HepG2 (cell line): ENCODE data around the gene PTH1R. TPM values are rescaled to one million over a fixed set of nuclear protein-coding genes. Genes with fewer than 3 reads are reported as not detected.

Experiments
- ATAC-seq: fragments of 200-7000 bp; cut with Tn5 transposase; 3 replicates; pipeline ENCODE4 v1.9.1; 2020; ENCODE audit warnings: mild to moderate bottlenecking, moderate library complexity
- BruUV-seq: library from RNA; stranded (reverse); fragments of 400-500 nt; replicated peaks from 2 replicates; lab custom pipeline; 2021; lab: Mats Ljungman, UMichigan
- CTCF ChIA-PET: fragments of 300-600 bp; formaldehyde crosslinking; extraction: SDS; loops from one replicate; lab custom pipeline; 2021; ENCODE audit warnings: low total read pairs, inconsistent platforms, low intra/inter-chr PET ratio; lab: Yijun Ruan, JAX
- POLR2A ChIA-PET: fragments of 350-600 bp; sonication (Branson Sonifier 250); formaldehyde crosslinking; loops from one replicate; lab custom pipeline; 2020; ENCODE audit warnings: antibody characterized with exemption, inconsistent platforms; lab: Yijun Ruan, JAX
- DNase-seq: peaks from one replicate; pipeline ENCODE4 v3.0.0-alpha.2; 2015; ENCODE audit warnings: low spot score
- FAIRE-seq: peaks from 3 replicates; lab custom pipeline; 2011; peaks lifted over from hg19 to GRCh38; lab: Jason Lieb, UNC
- H2AFZ ChIP-seq: one replicate; pipeline ENCODE4 v1.6.1; 2011; ENCODE audit warnings: low read length, inconsistent platforms
- H3K27ac ChIP-seq: fragments of 300-600 bp; 3 replicates; pipeline ENCODE4 v1.8.0; 2011; ENCODE audit warnings: mixed run types, mild to moderate bottlenecking, mixed read lengths, low read length, inconsistent platforms; ENCODE audit not compliant: insufficient read depth; ENCODE audit errors: extremely low read length
- H3K27me3 ChIP-seq, 2 experiments: fragments of 200-600 bp in 1 of 2; 2 replicates in 1 of 2; 3 replicates in 1 of 2; pipeline versions ENCODE4 v1.6.0 to v1.8.0; 2011; ENCODE audit warnings: low read length in 2 of 2, mild to moderate bottlenecking in 2 of 2, moderate library complexity in 2 of 2, inconsistent platforms in 1 of 2; ENCODE audit not compliant: insufficient read depth in 2 of 2, control insufficient read depth in 1 of 2
- H3K36me3 ChIP-seq, 2 experiments: fragments of 200-600 bp in 1 of 2; replicated peaks in 1 of 2; 2 replicates in 1 of 2; 3 replicates in 1 of 2; pipeline versions ENCODE4 v1.5.1 to v1.8.0; 2011; ENCODE audit warnings: low read length in 2 of 2, inconsistent platforms in 1 of 2; ENCODE audit not compliant: insufficient read depth in 2 of 2, control insufficient read depth in 1 of 2
- H3K4me1 ChIP-seq: 2 replicates; pipeline ENCODE4 v1.5.1; 2012; ENCODE audit warnings: low read length, inconsistent platforms; ENCODE audit not compliant: insufficient read depth
- H3K4me2 ChIP-seq: 2 replicates; pipeline ENCODE4 v1.6.0; 2011; ENCODE audit warnings: low read depth, low read length, inconsistent platforms
- H3K4me3 ChIP-seq, 3 experiments: fragments of 200-600 bp in 1 of 3; sonication (generic), shearing (Covaris generic) in 1 of 3; replicated peaks in 1 of 3; 2 replicates each; pipeline ENCODE4 v1.5.1; 2011 to 2016; ENCODE audit warnings: low read length in 3 of 3, inconsistent platforms in 2 of 3, low read depth in 2 of 3, mild to moderate bottlenecking in 2 of 3, control low read depth in 1 of 3, mixed read lengths in 1 of 3; ENCODE audit not compliant: insufficient read depth in 1 of 3
- H3K79me2 ChIP-seq: one replicate; pipeline ENCODE4 v1.6.1; 2011; ENCODE audit warnings: low read length, inconsistent platforms; ENCODE audit not compliant: insufficient read depth
- H3K9ac ChIP-seq: 2 replicates; pipeline ENCODE4 v1.6.0; 2011; ENCODE audit warnings: mild to moderate bottlenecking, low read depth, low read length, inconsistent platforms; ENCODE audit not compliant: insufficient read depth
- H3K9me3 ChIP-seq: 2 replicates; pipeline ENCODE4 v1.5.1; 2012; ENCODE audit warnings: mild to moderate bottlenecking, low read length
- H4K20me1 ChIP-seq: 2 replicates; pipeline ENCODE4 v1.6.0; 2011; ENCODE audit warnings: inconsistent platforms, mild to moderate bottlenecking, low read length, moderate library complexity; ENCODE audit not compliant: insufficient read depth
- BHLHE40 ChIP-seq: IDR thresholded peaks from 2 replicates; pipeline ENCODE4 v1.6.1; 2011; ENCODE audit warnings: low read length, improper control_type of control experiment
- EZH2 ChIP-seq: conservative IDR thresholded peaks from 2 replicates; pipeline ENCODE4 v1.6.1; 2012; ENCODE audit warnings: mild to moderate bottlenecking, low read depth, low read length, moderate library complexity
- LCORL ChIP-seq, 2 experiments: fragments of 450-650 bp in 1 of 2; sonication (generic) in 1 of 2; formaldehyde crosslinking in 1 of 2; IDR thresholded peaks; 2 replicates each; pipeline versions ENCODE4 v1.5.0 to v1.6.1; 2017 to 2020; ENCODE audit warnings: antibody characterized with exemption in 1 of 2, missing genetic modification reagents in 1 of 2
- NFIB ChIP-seq: sonication (generic); formaldehyde crosslinking; IDR thresholded peaks from 2 replicates; pipeline ENCODE4 v1.9.0; 2021; ENCODE audit warnings: missing genetic modification reagents, mild to moderate bottlenecking, borderline replicate concordance
- RFXAP ChIP-seq: sonication (generic); formaldehyde crosslinking; IDR thresholded peaks from 2 replicates; pipeline ENCODE4 v1.4.0; 2020; ENCODE audit warnings: missing genetic modification reagents, borderline replicate concordance
- TAF1 ChIP-seq: sonication (generic); formaldehyde crosslinking; IDR thresholded peaks from 2 replicates; pipeline ENCODE4 v1.4.0; 2020; ENCODE audit warnings: missing genetic modification reagents
- TCF12 ChIP-seq, 2 experiments: fragments of 450-650 bp in 1 of 2; sonication (generic) in 1 of 2; formaldehyde crosslinking in 1 of 2; IDR thresholded peaks; 2 replicates each; pipeline versions ENCODE4 v1.6.1 to v1.8.0; 2017 to 2022; ENCODE audit warnings: antibody characterized with exemption in 1 of 2, mild to moderate bottlenecking in 1 of 2, missing genetic modification reagents in 1 of 2, moderate library complexity in 1 of 2
- TEAD2 ChIP-seq: sonication (generic); formaldehyde crosslinking; IDR thresholded peaks from 2 replicates; pipeline ENCODE4 v1.9.0; 2021; ENCODE audit warnings: missing genetic modification reagents
- WGBS: methylation state at CpG from one replicate; pipeline ENCODE4 v1.1.6; 2017; ENCODE audit warnings: low lambda C conversion rate; 5-methylcytosine and 5-hydroxymethylcytosine counted together
- in situ Hi-C: cut with HindIII; loops from 2 replicates; pipeline ENCODE4 v1.10.0; 2017; ENCODE audit warnings: low pct_unique_long_range_greater_than_20kb; ENCODE audit not compliant: extremely low pct_ligation_motif_present
- intact Hi-C: fragments of 100-400 bp; cut with micrococcal nuclease; formaldehyde crosslinking; loops from one replicate; pipeline ENCODE4 v1.10.0; 2022; ENCODE audit not compliant: unreplicated experiment
- polyA plus RNA-seq, 8 experiments: library from polyadenylated mRNA; depleted of rRNA in 3 of 8; stranded (reverse) in 7 of 8; unstranded in 1 of 8; fragments of >200 nt; fragmentation: Illumina TruSeq in 4 of 8; extraction: Trizol in 4 of 8; gene quantifications; 2 replicates each; pipeline versions ENCODE4 v1.2.1 to v1.2.3, GENCODE V29; 2011 to 2016; ENCODE audit warnings: low read depth in 4 of 8, missing spikeins in 1 of 8, mixed read lengths in 1 of 8; ENCODE audit not compliant: insufficient read depth in 1 of 8
- total RNA-seq, 5 experiments: library from RNA; depleted of rRNA; stranded (reverse); fragments of >200 nt; fragmentation: Illumina TruSeq; extraction: Trizol; gene quantifications; 2 replicates each; pipeline ENCODE4 v1.2.3, GENCODE V29; 2016; ENCODE audit warnings: low read depth in 1 of 5
- TF ChIP-seq, protein P1 (sequence below): sonication (generic); formaldehyde crosslinking; conservative IDR thresholded peaks from 2 replicates; pipeline ENCODE4 v1.8.0; 2022; ENCODE audit warnings: low read depth, missing genetic modification reagents
- TF ChIP-seq, protein P2 (sequence below): sonication (generic); formaldehyde crosslinking; IDR thresholded peaks from 2 replicates; pipeline ENCODE4 v1.4.0; 2020; ENCODE audit warnings: missing genetic modification reagents, mild to moderate bottlenecking, borderline replicate concordance
- TF ChIP-seq, protein P3 (sequence below): sonication (generic); formaldehyde crosslinking; IDR thresholded peaks from 2 replicates; pipeline ENCODE4 v1.4.0; 2020; ENCODE audit warnings: mild to moderate bottlenecking, missing genetic modification reagents

The PTH1R gene
- total and polyA plus RNA-seq, 2 of the 13 experiments (the other 11 are each of a cell fraction or from before 2014, with no cell fraction given), result not detected

DNA sequence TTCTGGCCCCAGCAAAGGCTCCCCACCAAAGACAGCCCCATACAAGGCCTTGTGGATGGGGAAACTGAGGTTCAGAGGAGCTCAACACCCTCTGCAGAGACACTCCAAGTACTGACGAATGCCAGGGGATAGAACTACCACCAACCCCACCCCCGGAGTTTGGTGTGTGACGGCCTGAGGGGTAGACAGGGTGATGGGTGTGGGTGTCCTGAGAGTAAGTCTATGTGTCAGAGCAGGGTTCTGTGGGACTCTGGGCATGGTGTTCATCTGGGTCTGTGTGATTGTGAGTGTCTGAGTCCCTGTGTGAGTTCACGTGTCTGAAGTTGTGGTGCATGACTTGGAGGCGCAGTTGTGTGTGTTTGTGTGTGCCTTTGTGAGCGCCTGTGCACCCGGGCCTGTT lies 7.4 kb downstream of the PTH1R start (continued):
- TF ChIP-seq, protein P1, sequence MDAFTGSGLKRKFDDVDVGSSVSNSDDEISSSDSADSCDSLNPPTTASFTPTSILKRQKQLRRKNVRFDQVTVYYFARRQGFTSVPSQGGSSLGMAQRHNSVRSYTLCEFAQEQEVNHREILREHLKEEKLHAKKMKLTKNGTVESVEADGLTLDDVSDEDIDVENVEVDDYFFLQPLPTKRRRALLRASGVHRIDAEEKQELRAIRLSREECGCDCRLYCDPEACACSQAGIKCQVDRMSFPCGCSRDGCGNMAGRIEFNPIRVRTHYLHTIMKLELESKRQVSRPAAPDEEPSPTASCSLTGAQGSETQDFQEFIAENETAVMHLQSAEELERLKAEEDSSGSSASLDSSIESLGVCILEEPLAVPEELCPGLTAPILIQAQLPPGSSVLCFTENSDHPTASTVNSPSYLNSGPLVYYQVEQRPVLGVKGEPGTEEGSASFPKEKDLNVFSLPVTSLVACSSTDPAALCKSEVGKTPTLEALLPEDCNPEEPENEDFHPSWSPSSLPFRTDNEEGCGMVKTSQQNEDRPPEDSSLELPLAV (CRISPR knock-in tag), result no peak
- no peak for TF ChIP-seq TAF1
- TF ChIP-seq, protein P2, sequence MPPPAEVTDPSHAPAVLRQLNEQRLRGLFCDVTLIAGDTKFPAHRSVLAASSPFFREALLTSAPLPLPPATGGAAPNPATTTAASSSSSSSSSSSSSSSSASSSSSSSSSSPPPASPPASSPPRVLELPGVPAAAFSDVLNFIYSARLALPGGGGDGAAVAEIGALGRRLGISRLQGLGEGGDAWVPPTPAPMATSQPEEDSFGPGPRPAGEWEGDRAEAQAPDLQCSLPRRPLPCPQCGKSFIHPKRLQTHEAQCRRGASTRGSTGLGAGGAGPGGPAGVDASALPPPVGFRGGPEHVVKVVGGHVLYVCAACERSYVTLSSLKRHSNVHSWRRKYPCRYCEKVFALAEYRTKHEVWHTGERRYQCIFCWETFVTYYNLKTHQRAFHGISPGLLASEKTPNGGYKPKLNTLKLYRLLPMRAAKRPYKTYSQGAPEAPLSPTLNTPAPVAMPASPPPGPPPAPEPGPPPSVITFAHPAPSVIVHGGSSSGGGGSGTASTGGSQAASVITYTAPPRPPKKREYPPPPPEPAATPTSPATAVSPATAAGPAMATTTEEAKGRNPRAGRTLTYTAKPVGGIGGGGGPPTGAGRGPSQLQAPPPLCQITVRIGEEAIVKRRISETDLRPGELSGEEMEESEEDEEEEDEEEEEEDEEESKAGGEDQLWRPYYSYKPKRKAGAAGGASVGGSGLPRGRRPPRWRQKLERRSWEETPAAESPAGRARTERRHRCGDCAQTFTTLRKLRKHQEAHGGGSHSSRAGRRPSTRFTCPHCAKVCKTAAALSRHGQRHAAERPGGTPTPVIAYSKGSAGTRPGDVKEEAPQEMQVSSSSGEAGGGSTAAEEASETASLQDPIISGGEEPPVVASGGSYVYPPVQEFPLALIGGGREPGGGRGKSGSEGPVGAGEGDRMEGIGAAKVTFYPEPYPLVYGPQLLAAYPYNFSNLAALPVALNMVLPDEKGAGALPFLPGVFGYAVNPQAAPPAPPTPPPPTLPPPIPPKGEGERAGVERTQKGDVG (CRISPR knock-in tag), result no peak
- TF ChIP-seq, all 625 proteins: peak for 0

DNA sequence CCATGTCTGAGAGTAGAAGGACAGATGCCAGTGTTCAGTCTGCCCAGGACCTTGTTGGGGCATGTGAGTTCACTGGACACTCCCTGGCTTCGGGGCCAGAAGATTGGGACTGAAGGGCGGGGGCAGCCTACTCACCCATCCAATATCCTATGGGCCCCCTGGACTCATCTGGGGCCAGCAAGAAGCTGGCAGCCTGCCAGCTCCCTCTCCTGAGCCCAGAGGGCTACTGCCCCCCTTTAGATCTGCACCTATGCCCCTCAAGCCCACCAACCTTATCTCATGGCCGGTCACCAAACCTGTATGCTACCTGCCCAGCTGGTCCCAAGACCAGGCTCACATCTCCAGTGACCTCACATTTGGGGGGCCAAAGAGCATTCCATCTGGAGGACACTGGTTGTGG lies 8.1 kb downstream of the PTH1R start:
- Histone ChIP-seq H3K27ac (no peak overlapping the region), H3K4me3 (no peak overlapping the region), H3K9ac (no peak overlapping the region), H3K36me3 (no peaks in the 10 kb centered on the region), H2AFZ (no peak overlapping the region), H3K79me2 (no peaks in the 10 kb centered on the region), H4K20me1 (peaks cover 6% of the 10 kb centered on the region; the same call in 1 of the 2 replicates), H3K9me3 (no peaks in the 10 kb centered on the region), H3K4me2 (no peak overlapping the region), H3K27me3 (peaks cover 22 to 74% of the 10 kb centered on the region in 2 experiments), H3K4me1 (peaks cover 8% of the 10 kb centered on the region; the same call in 1 of the 2 replicates)
- in situ Hi-C loops, result no loop called here
- ATAC-seq, result no peak
- CTCF ChIA-PET, result no interaction called here
- WGBS, result 61% methylated on average over 2 of the region's 3 CpGs
- intact Hi-C loops, result no loop called here
- no TSS peak for BruUV-seq
- DNase-seq, result no peak
- POLR2A ChIA-PET, result no interaction called here
- no peak for TF ChIP-seq NFIB (CRISPR knock-in tag)
- TF ChIP-seq, protein P3, sequence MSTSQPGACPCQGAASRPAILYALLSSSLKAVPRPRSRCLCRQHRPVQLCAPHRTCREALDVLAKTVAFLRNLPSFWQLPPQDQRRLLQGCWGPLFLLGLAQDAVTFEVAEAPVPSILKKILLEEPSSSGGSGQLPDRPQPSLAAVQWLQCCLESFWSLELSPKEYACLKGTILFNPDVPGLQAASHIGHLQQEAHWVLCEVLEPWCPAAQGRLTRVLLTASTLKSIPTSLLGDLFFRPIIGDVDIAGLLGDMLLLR (CRISPR knock-in tag), result no peak
- no peak for TF ChIP-seq BHLHE40
- TF ChIP-seq TCF12 (IDR thresholded peaks at IDR 0.05), result no peak
- no peak for TF ChIP-seq TCF12 (CRISPR knock-in tag; IDR thresholded peaks at IDR 0.05)
- 0 out of 2 replicates have a peak, but pooled peaks have one; percentile 20 for TF ChIP-seq EZH2
- TF ChIP-seq RFXAP (CRISPR knock-in tag), result no peak
- no peak for TF ChIP-seq TEAD2 (CRISPR knock-in tag)
- 0 out of 2 replicates have a peak, but pooled peaks have one; percentile 50 for TF ChIP-seq LCORL (IDR thresholded peaks at IDR 0.05)
- TF ChIP-seq LCORL (CRISPR knock-in tag; IDR thresholded peaks at IDR 0.05), result no peak
- no peak for FAIRE-seq
